Stomach (tissue), 4 donors: ENCODE measurements around the gene ESR2.

Experiments
- EP300 ChIP-seq: sonication (generic); formaldehyde crosslinking; IDR thresholded peaks from one replicate; pipeline ENCODE4 v1.6.1; 2017; ENCODE audit warnings: antibody characterized with exemption
- POLR2A ChIP-seq, 4 donors: fragments of 450-650 bp; IDR thresholded peaks; one replicate each; pipeline ENCODE4 v1.6.1; 2016; ENCODE audit warnings: antibody characterized with exemption in 4 of 4, control low read depth in 2 of 4, mild to moderate bottlenecking in 1 of 4, moderate library complexity in 1 of 4
- POLR2AphosphoS5 ChIP-seq, 3 donors: sonication (generic); formaldehyde crosslinking; IDR thresholded peaks; one replicate each; pipeline ENCODE4 v1.6.1; 2016; ENCODE audit warnings: antibody characterized with exemption in 3 of 3
- TF ChIP-seq, protein P1 (sequence below), 7 experiments: fragments of 450-650 bp in 4 of 7; fragments of 200-600 bp in 3 of 7; sonication (generic) in 3 of 7; IDR thresholded peaks; one replicate each; pipeline ENCODE4 v1.5.1; 2016 to 2019; ENCODE audit warnings: antibody characterized with exemption in 7 of 7, control low read depth in 2 of 7, mild to moderate bottlenecking in 1 of 7

DNA sequence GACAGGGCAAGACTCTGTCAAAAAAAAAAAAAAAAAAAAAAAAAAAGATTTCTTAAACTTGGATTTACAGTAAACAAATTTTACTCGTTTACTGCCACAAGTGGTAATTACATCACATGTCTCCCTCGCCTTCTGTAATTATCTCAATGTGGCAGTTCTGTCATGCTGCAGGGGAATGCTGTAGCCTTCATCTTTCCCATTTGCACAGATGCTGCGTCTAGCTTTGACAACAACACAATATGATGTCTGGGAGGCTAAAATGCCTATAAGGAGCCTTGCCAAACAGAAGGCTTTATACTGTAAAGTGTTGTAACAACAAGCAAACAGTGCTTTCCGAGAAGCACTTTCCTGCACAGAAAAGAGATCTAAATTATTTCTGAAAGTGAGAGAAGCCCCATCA lies 48.7 kb downstream of the ESR2 start:
- TF ChIP-seq, protein P1, sequence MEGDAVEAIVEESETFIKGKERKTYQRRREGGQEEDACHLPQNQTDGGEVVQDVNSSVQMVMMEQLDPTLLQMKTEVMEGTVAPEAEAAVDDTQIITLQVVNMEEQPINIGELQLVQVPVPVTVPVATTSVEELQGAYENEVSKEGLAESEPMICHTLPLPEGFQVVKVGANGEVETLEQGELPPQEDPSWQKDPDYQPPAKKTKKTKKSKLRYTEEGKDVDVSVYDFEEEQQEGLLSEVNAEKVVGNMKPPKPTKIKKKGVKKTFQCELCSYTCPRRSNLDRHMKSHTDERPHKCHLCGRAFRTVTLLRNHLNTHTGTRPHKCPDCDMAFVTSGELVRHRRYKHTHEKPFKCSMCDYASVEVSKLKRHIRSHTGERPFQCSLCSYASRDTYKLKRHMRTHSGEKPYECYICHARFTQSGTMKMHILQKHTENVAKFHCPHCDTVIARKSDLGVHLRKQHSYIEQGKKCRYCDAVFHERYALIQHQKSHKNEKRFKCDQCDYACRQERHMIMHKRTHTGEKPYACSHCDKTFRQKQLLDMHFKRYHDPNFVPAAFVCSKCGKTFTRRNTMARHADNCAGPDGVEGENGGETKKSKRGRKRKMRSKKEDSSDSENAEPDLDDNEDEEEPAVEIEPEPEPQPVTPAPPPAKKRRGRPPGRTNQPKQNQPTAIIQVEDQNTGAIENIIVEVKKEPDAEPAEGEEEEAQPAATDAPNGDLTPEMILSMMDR (IDR thresholded peaks at IDR 0.05): no peak
- no peak for TF ChIP-seq POLR2A (IDR thresholded peaks at IDR 0.05)
- TF ChIP-seq EP300: no peak
- TF ChIP-seq POLR2AphosphoS5 (IDR thresholded peaks at IDR 0.05): no peak
